Activated T-cell treated with anti-CD3 and anti-CD28 coated beads, Interleukin-2, amount 50 U/mL, for 72 hours (primary cell): Measurements from ENCODE around the gene TM9SF1. TPM values are rescaled to one million over a fixed set of nuclear protein-coding genes. Genes with fewer than 3 reads are reported as not detected.
A peak's percentile ranks its signal among the peaks of the same experiment; 100 is the strongest.

Experiments
- ATAC-seq, 2 donors: fragments of 150-1000 bp; cut with Tn5 transposase; replicated peaks in 1 of 2; 2 replicates each; pipeline ENCODE4 v1.10.0; 2021; ENCODE audit warnings: moderate library complexity in 2 of 2, mild to moderate bottlenecking in 1 of 2
- DNase-seq, 2 donors: peaks; one replicate each; pipeline ENCODE4 v3.0.0; 2021 to 2022; ENCODE audit warnings: mixed read lengths in 1 of 2
- H3K27ac Mint-ChIP-seq: one replicate; pipeline ENCODE4 v1.8.0; 2022; ENCODE audit warnings: mild to moderate bottlenecking, moderate library complexity, mixed read lengths
- H3K27me3 Mint-ChIP-seq: one replicate; pipeline ENCODE4 v1.8.0; 2022; ENCODE audit warnings: low read depth, mixed read lengths
- H3K36me3 Mint-ChIP-seq, 2 donors: one replicate each; pipeline ENCODE4 v1.8.0; 2022; ENCODE audit warnings: mixed read lengths in 2 of 2, mild to moderate bottlenecking in 1 of 2; ENCODE audit not compliant: insufficient read depth in 2 of 2
- H3K4me1 Mint-ChIP-seq: one replicate; pipeline ENCODE4 v1.8.0; 2022; ENCODE audit warnings: low read depth, mixed read lengths
- H3K4me3 Mint-ChIP-seq, 2 donors: one replicate each; pipeline ENCODE4 v1.8.0; 2022; ENCODE audit warnings: mild to moderate bottlenecking in 2 of 2, mixed read lengths in 2 of 2, moderate library complexity in 2 of 2
- H3K9me3 Mint-ChIP-seq, 2 donors: one replicate each; pipeline ENCODE4 v1.8.0; 2022; ENCODE audit warnings: mixed read lengths in 2 of 2
- total RNA-seq, 2 donors: library from RNA; stranded (reverse); gene quantifications; one replicate each; pipeline ENCODE4 v1.2.3, GENCODE V29; 2022

Gene TM9SF1
- total RNA-seq, 2 donors from 2014 or later: 27.4 to 32.5 TPM

DNA sequence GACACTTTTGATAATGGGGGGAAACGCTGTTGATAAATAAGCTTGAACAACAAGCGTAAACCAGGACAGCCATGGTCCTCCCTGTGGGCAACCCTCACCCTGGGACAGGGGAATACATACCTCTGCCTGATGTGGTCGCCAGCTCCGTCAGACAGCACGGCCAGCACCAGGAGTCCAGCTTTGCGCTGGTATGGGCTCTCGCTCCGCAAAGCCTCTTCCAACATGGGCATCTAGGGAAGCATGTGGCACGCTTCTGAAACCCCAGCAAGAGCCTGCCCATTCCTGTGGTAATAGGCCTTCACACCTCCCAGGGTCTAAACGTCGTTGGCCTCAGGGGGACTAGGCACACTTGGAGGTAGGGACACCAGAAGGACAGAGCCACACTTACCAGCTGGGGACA lies 9.5 kb downstream of the TM9SF1 start:
- Mint-ChIP-seq H3K27me3 (no peaks in the 10 kb centered on the region), H3K27ac (no peak overlapping the region), H3K4me1 (peaks cover 32% of the 10 kb centered on the region), H3K9me3 (no peaks in the 10 kb centered on the region), H3K36me3 (peaks cover 0 to 1% of the 10 kb centered on the region in 2 donors), H3K4me3 (no peak overlapping the region)
- ATAC-seq (no peak), DNase-seq (no peak)

DNA sequence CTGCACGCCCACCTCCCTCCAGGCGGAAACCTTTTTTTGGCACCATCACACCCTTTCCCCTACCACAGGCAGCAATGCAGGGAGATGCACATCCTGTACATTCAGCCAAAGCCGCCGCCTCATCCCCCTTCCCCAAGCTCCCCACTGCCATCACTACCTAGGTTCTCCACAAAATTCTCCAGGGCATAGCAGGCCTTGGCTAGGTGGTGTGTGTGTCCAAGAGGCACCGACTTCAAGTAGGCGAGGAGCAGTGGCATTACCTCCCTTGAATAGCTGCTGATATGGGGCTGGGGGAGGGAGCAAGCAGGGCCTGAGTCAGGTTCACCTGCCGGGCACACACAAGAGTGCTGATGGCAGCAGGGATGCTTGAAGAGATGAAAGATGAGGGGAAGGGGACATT lies 10.2 kb downstream of the TM9SF1 start:
- DNase-seq (no peak), ATAC-seq (no peak)
- peaks cover 29% of the 10 kb centered on the region for H3K4me1 Mint-ChIP-seq
- H3K36me3 Mint-ChIP-seq: peaks cover 0 to 1% of the 10 kb centered on the region in 2 donors
- no peaks in the 10 kb centered on the region for H3K27me3 Mint-ChIP-seq
- no peak overlapping the region for H3K27ac Mint-ChIP-seq
- no peak overlapping the region for H3K4me3 Mint-ChIP-seq
- H3K9me3 Mint-ChIP-seq: no peaks in the 10 kb centered on the region

DNA sequence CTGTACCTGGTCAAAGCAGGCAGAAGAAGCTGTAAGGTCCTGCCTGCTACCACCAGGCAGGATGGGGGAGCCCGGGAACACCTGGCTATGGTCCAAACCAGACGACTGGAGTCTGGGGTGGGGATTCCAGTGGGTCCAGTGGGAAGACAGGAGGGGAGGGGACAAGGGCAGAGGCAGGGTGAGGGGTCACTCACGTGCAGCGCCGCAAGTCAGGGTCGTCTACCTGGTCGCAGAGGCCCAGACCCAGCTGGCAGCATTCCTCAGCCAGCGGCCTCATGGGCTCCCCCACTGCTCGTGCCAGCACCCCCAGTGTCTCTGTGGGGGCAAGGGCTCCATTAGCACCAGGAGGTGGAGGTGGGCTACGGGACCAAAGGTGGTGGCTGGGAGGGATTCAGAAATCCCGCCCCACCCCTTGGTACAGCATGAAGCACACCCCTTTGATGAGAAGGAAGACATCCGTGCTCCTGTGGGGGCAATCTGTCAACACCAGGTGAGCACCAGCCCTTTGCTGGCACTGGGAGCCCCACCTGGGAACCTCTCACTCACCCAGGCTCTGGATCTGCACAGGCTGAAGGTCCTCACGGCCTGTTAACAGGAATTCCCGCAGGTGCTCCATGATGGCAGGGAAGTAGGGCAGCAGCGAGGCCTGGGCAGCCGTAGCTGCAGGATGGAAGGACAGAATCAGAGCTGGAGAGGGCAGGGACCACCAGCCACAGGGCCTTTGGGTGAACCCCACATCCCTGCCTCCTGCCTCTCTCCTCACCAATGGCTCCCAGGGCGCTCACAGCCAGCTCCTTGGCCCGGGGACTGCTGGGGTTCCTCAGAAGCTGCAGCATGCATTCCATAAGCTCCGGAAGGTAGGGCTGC lies 10.9 kb downstream of the TM9SF1 start:
- peaks cover 1% of the 10 kb centered on the region in 2 donors for H3K36me3 Mint-ChIP-seq
- no peak overlapping the region for H3K27ac Mint-ChIP-seq
- no peaks in the 10 kb centered on the region for H3K9me3 Mint-ChIP-seq
- H3K4me3 Mint-ChIP-seq: no peak overlapping the region
- H3K27me3 Mint-ChIP-seq: no peaks in the 10 kb centered on the region
- DNase-seq: no peak
- ATAC-seq: no peak
- peaks cover 22% of the 10 kb centered on the region for H3K4me1 Mint-ChIP-seq

GRCh38 chr14:24183014-24183481 lies 12.2 kb downstream of the TM9SF1 start:
- no peaks in the 10 kb centered on the region for H3K9me3 Mint-ChIP-seq
- no peak overlapping the region for H3K4me3 Mint-ChIP-seq
- DNase-seq (no peak), ATAC-seq (no peak)
- H3K4me1 Mint-ChIP-seq: peaks cover 12% of the 10 kb centered on the region
- H3K27ac Mint-ChIP-seq: no peak overlapping the region
- H3K36me3 Mint-ChIP-seq: peaks cover 1 to 4% of the 10 kb centered on the region in 2 donors
- H3K27me3 Mint-ChIP-seq: no peaks in the 10 kb centered on the region

DNA sequence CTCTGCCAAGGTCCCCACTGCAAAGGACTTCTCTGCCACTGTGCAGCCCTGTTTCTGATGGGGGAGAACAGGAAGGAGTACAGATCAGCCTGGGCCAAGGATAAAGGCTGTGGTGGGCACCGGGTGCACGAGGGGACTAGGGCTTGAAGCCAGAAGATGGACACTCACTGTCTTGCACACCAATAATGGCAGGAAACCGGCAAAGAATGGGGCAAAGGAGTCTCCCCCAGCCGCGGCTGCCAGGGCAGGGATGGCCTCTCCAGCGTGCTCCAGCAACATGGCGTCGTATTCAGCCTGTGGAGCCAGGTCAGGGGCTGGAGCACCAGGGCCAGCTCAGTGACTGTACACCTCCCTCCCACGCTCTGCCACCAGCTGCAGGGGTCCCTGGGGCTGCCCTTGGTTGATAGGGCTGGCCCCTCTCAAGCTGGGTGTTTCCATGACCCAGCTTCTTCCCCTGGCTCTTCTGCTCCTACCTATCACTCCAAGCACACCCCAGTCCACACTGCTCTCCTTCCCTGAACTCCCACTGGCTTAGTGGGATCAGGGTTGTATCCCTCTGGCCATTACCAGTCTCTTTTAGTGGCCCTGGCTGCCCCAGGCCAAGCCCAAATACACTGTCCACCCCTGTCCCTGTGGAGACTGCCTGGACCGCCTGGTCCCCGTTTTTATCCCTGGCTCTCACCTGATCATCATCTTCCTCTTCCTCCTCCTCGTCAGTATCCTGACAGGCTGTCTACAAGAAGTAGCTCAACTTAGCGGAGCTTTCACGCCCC lies 12.9 kb downstream of the TM9SF1 start:
- Mint-ChIP-seq H3K4me3 (no peak overlapping the region), H3K27ac (peak overlapping the region; percentile 7), H3K4me1 (peaks cover 4% of the 10 kb centered on the region), H3K36me3 (peaks cover 1 to 4% of the 10 kb centered on the region in 2 donors), H3K9me3 (no peaks in the 10 kb centered on the region), H3K27me3 (no peaks in the 10 kb centered on the region)
- ATAC-seq: no peak
- DNase-seq: no peak

GRCh38 chr14:24181371-24182077 lies 13.7 kb downstream of the TM9SF1 start:
- H3K27me3 Mint-ChIP-seq: no peaks in the 10 kb centered on the region
- peaks cover 1 to 4% of the 10 kb centered on the region in 2 donors for H3K36me3 Mint-ChIP-seq

DNA sequence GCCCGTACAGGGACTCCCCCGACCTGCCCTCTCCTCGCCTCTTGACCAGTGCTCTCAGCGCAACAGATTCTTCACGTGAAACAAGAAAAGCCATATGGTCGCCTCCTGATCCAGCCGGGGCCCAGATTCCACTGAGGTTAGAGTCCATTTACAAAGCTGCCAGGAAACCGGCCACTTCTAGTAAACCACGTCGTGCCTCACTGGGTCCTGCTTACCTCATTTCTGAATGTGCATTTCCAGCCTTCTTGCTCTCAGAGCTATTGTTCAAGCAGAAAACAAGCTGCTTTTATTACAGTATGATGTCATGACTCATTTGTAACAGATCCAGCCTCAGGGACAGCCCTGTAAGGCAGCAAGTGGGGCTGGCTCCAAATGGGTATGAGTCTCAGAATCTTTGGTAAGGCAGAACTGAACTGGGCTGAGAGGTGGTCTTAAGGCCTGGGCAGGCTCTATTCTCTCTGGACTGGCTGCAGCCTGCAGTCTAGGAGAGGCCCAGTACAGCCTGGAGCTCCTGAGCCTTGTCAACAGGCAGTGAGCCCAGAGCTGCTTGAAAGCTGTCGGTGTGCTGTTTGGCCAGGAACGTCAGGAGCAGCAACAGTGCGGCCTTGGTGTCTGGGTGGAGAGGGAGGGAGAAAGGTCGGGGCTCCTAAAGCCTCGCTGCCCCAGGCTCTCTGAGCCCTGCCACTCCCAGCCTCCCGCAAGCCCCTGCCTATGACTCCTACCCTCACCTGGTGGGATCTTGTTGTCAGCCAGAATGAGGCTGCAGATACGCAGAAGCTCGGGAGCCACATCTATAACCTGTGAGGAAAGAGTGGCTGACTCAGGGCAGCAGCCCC lies 15.1 kb downstream of the TM9SF1 start:
- ATAC-seq (peak in 1 of 2 donors; percentile 3), DNase-seq (no peak)
- Mint-ChIP-seq H3K9me3 (no peaks in the 10 kb centered on the region), H3K4me1 (no peaks in the 10 kb centered on the region), H3K27me3 (no peaks in the 10 kb centered on the region), H3K27ac (peak overlapping the region; percentile 72), H3K36me3 (peaks cover 1 to 4% of the 10 kb centered on the region in 2 donors), H3K4me3 (no peak overlapping the region)

More at GRCh38 chr14:24181371-24182077, 13.7 kb downstream of the TM9SF1 start:
- H3K9me3 Mint-ChIP-seq: no peaks in the 10 kb centered on the region
- H3K4me1 Mint-ChIP-seq: no peaks in the 10 kb centered on the region
- H3K27ac Mint-ChIP-seq: peak overlapping the region; percentile 7
- peak in 1 of 2 donors; percentile 8 for ATAC-seq
- H3K4me3 Mint-ChIP-seq: no peak overlapping the region
- no peak for DNase-seq

GRCh38 chr14:24179294-24179960 lies 15.8 kb downstream of the TM9SF1 start:
- H3K27ac Mint-ChIP-seq: no peak overlapping the region
- ATAC-seq (no peak), DNase-seq (no peak)
- no peaks in the 10 kb centered on the region for H3K27me3 Mint-ChIP-seq
- H3K36me3 Mint-ChIP-seq: peaks cover 1 to 4% of the 10 kb centered on the region in 2 donors
- no peaks in the 10 kb centered on the region for H3K4me1 Mint-ChIP-seq
- no peaks in the 10 kb centered on the region for H3K9me3 Mint-ChIP-seq
- no peak overlapping the region for H3K4me3 Mint-ChIP-seq

DNA sequence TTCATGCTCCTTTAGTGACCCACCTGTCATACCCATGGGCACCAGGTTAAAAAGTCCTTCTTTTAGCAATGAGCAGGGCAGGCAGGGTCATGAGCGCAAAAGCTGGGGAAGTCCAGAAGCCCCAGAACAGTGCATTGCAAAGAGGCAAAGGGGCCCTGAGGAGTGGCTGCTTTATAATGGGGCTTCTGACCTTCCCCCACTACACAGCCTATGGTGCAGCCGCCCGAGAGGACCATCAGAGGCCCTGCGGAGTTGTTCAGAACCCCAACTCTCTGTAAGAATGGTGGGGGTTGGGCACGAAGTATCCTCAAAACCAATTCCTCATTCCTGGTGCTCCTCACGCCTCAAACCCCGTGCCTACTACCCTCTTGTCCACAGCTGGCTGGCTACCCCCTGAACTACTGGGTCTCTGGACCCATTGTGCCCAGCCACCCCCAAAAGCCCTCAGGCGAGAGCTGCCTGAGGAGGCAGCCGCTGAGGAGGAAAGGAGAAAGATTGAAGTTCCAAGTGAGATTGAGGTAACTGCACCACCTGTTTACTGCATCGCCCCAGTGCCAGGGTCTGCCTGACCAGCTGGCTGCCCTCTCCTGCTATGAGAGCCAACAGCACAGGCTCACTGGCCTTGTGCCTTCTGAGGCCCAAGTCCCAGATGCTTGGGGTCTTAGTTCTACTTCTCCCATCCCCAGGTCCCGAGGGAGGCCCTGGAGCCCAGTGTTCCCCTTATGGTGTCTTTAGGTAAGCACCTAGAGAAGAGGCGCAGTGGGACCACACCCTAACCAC lies 16.7 kb downstream of the TM9SF1 start:
- no peak overlapping the region for H3K27ac Mint-ChIP-seq
- ATAC-seq: no peak
- no peak for DNase-seq
- no peaks in the 10 kb centered on the region for H3K27me3 Mint-ChIP-seq
- H3K9me3 Mint-ChIP-seq: no peaks in the 10 kb centered on the region
- no peaks in the 10 kb centered on the region for H3K4me1 Mint-ChIP-seq
- no peak overlapping the region for H3K4me3 Mint-ChIP-seq
- H3K36me3 Mint-ChIP-seq: peaks cover 1 to 4% of the 10 kb centered on the region in 2 donors

DNA sequence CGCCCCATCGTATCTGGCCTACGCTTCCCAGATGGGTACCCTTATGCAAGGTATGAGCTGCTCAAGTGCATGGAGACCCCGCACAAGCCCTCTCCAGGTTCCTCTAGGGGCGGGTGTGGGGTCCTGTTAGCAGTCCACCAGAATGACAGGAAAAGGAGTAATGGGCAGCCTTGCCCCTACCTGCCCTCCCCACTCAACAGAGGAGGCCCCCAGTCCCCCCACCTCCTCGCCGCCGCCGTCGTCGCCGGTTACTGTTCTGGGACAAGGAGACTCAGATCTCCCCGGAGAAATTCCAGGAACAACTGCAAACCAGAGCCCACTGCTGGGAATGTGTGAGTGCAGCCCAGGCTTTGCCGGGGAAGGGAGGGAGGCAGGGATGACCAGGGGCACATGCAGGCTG lies 17.4 kb downstream of the TM9SF1 start:
- Mint-ChIP-seq H3K27me3 (no peaks in the 10 kb centered on the region), H3K36me3 (peaks cover 1 to 4% of the 10 kb centered on the region in 2 donors), H3K4me3 (no peak overlapping the region), H3K4me1 (no peaks in the 10 kb centered on the region), H3K9me3 (no peaks in the 10 kb centered on the region), H3K27ac (no peak overlapping the region)
- ATAC-seq (no peak), DNase-seq (no peak)

DNA sequence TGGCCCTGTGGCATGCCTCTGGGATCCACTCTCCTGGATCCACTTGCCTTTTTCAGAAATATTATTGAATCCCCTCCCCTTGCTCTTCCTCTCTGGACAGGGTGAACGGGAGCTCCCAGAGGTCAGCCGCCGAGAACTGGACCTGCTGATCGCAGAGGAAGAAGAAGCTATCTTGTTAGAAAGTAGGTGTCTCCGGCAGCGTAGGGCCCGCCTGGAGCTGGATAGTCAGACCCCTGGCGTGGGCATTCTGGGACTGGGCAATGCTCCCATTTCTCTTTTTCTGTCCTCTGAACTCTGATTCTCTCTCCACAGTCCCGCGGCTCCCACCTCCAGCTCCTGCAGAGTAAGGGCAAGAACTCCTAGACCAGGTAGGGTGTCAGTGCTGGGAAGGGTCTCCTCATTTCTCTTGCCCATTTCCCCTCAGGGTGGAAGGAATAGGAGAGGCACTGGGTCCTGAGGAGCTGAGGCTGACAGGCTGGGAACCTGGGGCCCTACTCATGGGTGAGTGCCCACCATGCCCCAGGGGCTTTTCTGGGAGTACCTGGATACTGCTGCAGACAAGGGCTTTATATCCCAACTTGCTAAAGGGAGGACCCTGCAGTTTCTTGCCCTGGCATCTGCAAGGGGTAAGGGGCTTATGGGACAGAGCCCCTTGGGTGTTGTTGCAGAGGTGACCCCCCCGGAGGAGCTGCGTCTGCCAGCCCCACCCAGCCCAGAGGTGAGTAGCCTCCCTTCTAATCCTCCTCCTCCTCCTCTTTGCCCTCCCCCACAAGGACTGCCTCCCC lies 18.0 kb downstream of the TM9SF1 start:
- Mint-ChIP-seq H3K27me3 (no peaks in the 10 kb centered on the region), H3K4me3 (no peak overlapping the region), H3K36me3 (peaks cover 0 to 4% of the 10 kb centered on the region in 2 donors), H3K9me3 (no peaks in the 10 kb centered on the region), H3K4me1 (no peaks in the 10 kb centered on the region), H3K27ac (peak overlapping the region; percentile 49)
- DNase-seq (no peak), ATAC-seq (no peak)
